Erythroblast (primary cell): Measurements from ENCODE around the gene IPCEF1.

Experiments used
- DNase-seq, 2 experiments: peaks; one replicate each; lab custom pipeline; 2025; lab: John Stamatoyannopoulos, UW
- GATA1 ChIP-seq: IDR thresholded peaks from 2 replicates; pipeline ENCODE4 v1.6.1; 2011; ENCODE audit warnings: low read depth, mild to moderate bottlenecking, control low read depth, low read length, moderate library complexity
- POLR2A ChIP-seq: IDR thresholded peaks from 2 replicates; pipeline ENCODE4 v1.6.1; 2011; ENCODE audit warnings: mild to moderate bottlenecking, low read length

The IPCEF1 gene

GRCh38 chr6:154164397-154164796, 192.2 kb downstream of the IPCEF1 start:
- TF ChIP-seq POLR2A: no peak
- no peak for TF ChIP-seq GATA1
- no peak for DNase-seq

- no peak for TF ChIP-seq GATA1
- no peak for TF ChIP-seq POLR2A
- no peak for DNase-seq
Observed at GRCh38 chr6:154161689-154162088, 194.9 kb downstream of the IPCEF1 start.

DNA sequence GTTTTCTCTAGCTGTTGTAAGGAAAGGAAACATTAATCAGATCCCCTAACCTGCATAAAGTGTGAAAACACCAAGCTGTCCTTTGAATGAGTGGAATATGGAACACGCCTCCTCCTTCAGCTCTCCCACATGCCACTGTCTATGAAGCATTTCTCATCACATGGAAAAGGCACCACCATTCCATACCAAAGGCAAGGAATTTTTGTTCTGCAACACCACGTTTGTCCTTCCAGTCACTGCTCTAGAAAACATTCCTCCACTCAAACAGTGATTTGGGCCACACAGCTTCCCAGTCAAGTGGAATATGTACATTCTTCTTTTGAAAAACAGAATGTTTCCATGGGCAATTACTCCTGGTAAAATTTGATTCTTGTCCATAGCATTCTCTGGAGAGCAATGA, 197.5 kb downstream of the IPCEF1 start:
- TF ChIP-seq POLR2A (no peak), GATA1 (no peak)
- no peak for DNase-seq

DNA sequence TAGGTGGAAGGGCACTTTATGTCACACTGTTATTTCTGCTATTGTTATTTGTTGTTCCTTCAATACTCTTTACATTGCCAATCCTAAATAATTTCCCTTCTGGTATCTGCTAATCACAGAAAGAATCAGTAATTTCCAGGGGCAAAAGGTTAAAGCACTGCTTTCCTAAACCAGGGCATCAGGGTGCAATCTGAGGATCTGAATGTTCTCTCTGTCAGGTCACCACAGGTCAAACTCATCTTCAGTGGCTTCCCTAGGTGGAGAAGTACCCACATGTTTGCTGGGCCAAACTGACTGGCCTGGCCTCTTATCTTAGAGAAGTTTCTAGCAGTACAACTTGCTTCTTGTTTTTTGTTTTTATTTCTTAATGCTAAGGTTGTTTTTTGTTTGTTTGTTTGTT, 198.9 kb downstream of the IPCEF1 start:
- DNase-seq: no peak

DNA sequence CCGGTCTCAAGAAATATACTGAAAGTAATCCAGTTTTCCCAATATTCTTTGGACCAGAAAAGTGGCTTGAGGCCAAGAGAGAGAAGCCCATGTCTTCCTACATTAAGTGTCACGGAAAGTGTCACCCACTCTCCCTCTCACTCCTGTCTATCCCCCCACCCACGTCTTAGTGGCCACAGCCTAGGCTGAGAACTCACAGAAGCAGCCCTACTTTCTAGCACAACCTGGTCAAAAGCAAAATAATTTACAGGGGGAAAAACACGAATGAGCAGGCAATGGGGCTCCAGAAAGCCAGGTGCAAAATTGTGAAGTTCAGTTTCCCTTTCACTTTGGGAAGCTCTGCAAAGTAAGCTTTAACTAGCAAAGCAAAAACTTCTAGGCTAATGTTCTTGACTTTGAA, 199.5 kb downstream of the IPCEF1 start:
- no peak for DNase-seq
- TF ChIP-seq GATA1 (no peak), POLR2A (no peak)

More for the DNA sequence above, 198.9 kb downstream of the IPCEF1 start:
- TF ChIP-seq GATA1 (no peak), POLR2A (no peak)

DNA sequence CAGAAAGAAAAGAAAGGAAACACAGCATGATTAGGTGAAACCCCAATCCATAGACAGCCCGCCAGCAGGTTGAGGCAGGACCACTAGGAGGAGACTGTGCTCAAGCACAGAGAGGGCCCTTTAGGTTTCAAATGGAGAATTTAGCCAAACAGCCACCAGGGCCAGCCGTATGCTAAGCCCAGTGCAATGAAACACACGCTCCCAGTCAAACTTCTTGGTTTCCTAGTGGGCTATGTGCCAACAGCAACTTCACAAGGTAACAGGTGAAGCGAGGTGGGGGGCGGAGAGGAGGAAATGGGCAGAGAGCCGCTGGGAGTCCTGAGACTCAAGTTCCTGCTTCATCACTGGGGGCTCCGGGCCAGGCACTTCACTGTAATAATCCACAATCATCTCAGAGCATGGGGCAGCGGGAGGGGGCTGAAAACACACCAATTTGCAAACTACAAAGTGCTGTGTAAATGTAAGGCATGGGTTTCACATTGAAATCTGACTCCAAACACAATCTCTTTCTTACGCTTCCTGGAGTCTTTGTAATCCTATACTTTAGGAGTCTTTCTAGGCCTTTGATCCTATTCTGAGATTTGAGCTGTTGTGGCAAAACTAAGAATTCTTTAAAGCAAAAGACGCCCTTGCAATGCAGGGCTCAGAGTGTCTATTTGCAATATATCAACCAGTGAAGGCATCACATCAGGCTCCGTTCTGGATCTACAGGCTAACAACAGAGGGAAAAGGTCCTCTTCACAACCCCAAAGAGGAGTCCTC, 200.3 kb downstream of the IPCEF1 start:
- peak; percentile 15 to 16 for DNase-seq
- TF ChIP-seq GATA1 (no peak), POLR2A (no peak)

- TF ChIP-seq POLR2A: no peak
- TF ChIP-seq GATA1: no peak
- DNase-seq: peak; percentile 71 to 86
Observed at GRCh38 chr6:154154389-154154967, 202.1 kb downstream of the IPCEF1 start.

GRCh38 chr6:154143753-154144152, 212.8 kb downstream of the IPCEF1 start:
- TF ChIP-seq POLR2A (no peak), GATA1 (no peak)
- DNase-seq: no peak

GRCh38 chr6:154140743-154141142, 215.9 kb downstream of the IPCEF1 start:
- TF ChIP-seq POLR2A (no peak), GATA1 (no peak)

DNA sequence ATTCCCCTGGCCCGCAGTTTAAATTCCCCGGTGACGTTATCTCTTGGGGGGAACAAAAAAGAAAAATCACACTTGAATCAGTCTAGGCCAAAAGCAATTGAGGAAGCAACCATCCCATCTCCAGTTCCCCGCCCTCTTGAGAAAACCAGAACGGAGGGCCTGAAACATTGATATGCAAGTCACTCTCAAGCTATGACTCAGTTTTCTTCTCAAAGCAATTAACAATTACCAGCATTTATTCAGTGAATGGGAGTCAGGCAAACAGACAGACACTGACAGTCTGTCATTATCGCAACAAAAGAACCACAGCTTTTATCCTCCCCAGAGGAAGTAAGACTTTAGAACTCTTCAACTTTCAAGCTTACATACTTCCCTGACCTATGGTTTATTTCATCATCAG, 216.7 kb downstream of the IPCEF1 start:
- no peak for DNase-seq
- no peak for TF ChIP-seq POLR2A
- no peak for TF ChIP-seq GATA1

More at GRCh38 chr6:154140743-154141142, 215.9 kb downstream of the IPCEF1 start:
- DNase-seq: no peak

DNA sequence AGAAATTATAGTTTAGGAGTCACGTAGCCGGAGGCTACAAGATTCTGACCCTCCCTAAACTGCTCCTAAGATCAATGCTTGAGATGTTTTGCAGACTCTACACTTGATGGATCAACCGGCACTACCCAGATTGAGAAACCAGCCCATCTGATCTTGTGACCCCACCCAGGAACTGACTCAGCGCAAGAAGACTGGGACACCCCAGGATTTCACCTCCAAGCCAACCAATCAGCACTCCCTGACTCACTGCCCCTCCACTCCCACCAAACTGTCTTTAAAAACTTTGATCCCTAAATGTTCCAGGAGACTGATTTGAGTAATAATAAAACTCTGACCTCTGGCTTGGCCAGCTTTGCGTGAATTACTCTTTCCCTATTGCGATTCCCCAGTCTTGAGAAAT, 217.8 kb downstream of the IPCEF1 start:
- TF ChIP-seq POLR2A (no peak), GATA1 (no peak)
- DNase-seq: peak in 1 of 2 experiments; percentile 4

GRCh38 chr6:154134471-154135147, 222.0 kb downstream of the IPCEF1 start:
- TF ChIP-seq GATA1 (no peak), POLR2A (no peak)

GRCh38 chr6:154127657-154128056, 228.9 kb downstream of the IPCEF1 start:
- TF ChIP-seq GATA1: no peak
- TF ChIP-seq POLR2A: no peak
- no peak for DNase-seq

More at GRCh38 chr6:154134471-154135147, 222.0 kb downstream of the IPCEF1 start:
- DNase-seq: no peak

GRCh38 chr6:154125421-154125820, 231.2 kb downstream of the IPCEF1 start:
- TF ChIP-seq GATA1: no peak
- TF ChIP-seq POLR2A: no peak
- DNase-seq: no peak
